Fibroblast of skin of right biceps (primary cell): ENCODE data around the gene DET1.
A peak's percentile ranks its signal among the peaks of the same experiment; 100 is the strongest.
"Not testable (repeated sequence)": the region's sequence is repeated elsewhere in the genome, so short reads cannot be mapped to it uniquely, and the experiment has no call there.

Source experiments
- DNase-seq: peaks from one replicate; pipeline ENCODE4 v3.0.0-alpha.2; 2013

Gene DET1

DNA sequence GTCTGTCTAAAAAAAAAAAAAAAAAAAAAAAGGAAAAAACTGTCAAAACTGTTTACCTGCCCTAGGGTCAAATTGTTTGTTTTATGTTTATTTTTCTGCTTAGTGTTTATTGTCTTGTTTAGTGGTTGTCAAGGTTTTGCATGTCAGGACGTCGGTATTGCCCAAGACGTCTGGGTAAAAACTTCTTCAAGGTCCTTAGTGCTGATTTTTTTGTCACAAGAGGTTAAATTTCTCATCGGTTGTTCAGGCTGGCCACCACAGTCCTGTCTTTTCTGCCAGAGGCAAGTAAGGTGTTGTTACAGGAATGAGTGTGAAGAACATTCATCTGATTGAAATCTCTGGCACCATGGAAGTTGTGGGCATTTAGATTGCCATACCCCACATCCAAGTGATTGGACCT is 7.0 kb downstream of the DET1 start:
- DNase-seq = no peak

- DNase-seq = no peak
Observed at GRCh38 chr15:88538972-88539371, 7.5 kb downstream of the DET1 start.

- DNase-seq = no peak
Observed at GRCh38 chr15:88537591-88538317, 8.7 kb downstream of the DET1 start.

DNA sequence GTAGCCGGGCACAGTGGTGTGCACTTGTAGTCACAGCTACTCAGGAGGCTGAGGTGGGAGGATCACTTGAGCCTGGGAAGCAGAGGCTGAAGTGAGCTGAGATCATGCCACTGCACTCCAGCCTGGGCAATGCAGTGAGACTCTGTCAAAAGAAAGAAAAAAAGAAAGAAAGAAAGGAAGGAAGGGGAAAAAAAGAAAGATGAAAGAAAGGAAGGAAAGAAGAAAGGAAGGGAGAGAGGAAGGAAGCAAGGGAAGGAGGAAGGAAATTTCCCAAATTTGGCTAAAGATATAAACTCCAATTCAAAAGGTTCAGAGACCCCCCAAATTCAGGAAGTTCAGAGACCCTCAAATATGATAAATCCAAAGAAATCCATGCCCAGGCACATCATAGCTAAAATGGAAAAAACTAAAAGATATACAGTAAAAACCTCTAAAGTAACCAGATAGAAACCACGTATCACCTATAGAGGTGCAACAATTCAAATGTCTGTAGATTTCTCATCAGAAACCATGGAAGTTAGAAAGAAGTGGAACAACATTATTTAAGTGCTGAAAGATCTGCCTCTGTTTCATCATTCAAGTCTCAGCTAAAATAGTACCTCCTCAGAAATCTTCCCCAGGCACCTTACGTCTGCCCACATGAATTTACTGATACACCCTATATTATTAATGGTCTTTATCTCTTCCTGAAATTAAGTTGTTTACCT is 10.7 kb downstream of the DET1 start:
- no peak for DNase-seq

- DNase-seq = peak; percentile 11
Observed at GRCh38 chr15:88535100-88535499, 11.4 kb downstream of the DET1 start.

- DNase-seq = no peak
Observed at GRCh38 chr15:88533376-88533775, 13.1 kb downstream of the DET1 start.

GRCh38 chr15:88529021-88529630 is 17.4 kb downstream of the DET1 start:
- DNase-seq = peak; percentile 2

DNA sequence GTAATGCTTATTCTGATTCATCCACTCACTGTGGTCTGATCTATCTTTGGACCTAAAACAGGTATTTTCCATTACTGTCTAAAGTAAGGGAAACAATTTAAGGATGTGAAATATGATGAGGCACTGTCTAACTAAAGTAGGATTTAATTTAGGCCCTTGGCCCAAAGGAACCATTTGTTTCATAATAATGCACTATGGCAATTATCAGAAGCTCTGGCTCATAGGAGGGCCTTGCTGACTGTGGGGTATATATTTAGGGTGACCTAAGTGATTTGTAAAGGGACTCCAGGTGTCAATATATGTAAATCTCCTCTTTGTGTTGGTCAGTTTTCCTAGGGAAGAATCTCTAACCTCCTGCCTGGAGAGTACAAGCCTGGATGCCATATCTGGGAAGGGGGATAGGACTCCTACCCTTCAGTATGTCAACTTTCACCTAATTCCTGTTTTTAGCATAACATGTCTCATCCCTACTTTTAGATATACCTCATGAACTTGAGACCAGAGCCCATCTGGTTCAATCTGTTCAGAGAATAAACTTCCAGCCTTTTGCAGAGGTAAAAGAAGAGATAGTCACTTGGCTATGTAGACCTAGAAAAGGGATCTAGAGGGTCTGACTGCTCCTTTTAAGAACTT is 20.1 kb downstream of the DET1 start:
- no peak for DNase-seq

- no peak for DNase-seq
Observed at GRCh38 chr15:88525418-88525817, 21.1 kb downstream of the DET1 start.

- DNase-seq = not testable (repeated sequence)
Observed at GRCh38 chr15:88524094-88524493, 22.4 kb downstream of the DET1 start.

DNA sequence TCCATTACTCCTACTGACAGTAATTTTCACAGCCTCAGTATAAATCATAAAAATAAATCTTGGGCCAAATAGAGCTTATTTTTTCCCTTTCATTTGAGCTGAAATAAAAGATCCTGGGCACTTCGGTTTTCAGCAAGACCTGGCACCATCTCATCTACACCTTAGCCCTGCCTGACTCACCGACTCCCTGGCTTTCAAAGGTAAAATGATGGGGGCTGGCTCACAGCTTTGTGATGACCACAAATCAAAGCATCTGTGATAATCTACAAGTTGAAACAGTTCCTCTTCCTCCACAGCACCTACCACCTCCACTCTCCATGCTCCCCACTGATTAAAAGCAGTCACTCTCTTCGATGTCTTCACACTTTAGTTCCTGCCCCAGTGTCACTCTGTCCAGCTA is 27.6 kb downstream of the DET1 start:
- no peak for DNase-seq

DNA sequence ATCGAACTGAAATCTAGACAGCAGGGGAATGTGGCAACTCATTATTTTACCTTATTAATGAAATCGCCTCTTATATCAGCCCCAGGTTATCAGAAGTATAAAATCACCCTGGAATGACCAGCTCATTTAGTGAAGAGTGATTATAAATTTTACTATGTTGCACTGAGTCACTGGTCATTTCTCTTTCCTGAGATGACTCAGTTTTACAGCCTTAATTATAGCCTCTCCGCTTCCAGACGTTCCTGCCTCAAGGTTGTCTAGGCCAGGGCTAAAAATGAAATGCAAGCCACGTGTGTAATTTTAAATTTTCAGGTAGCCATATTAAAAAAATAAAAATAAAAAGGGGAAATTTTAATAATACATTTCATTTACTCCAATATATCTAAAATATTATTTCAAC is 33.3 kb downstream of the DET1 start:
- DNase-seq = peak; percentile 53

GRCh38 chr15:88512601-88513000 is 33.9 kb downstream of the DET1 start:
- DNase-seq = peak; percentile 51

GRCh38 chr15:88512078-88512477 is 34.4 kb downstream of the DET1 start:
- DNase-seq = no peak

- DNase-seq = no peak
Observed at GRCh38 chr15:88511161-88511560, 35.3 kb downstream of the DET1 start.

GRCh38 chr15:88509964-88510363 is 36.5 kb downstream of the DET1 start:
- DNase-seq = no peak

GRCh38 chr15:88509321-88509720 is 37.2 kb downstream of the DET1 start:
- no peak for DNase-seq

DNA sequence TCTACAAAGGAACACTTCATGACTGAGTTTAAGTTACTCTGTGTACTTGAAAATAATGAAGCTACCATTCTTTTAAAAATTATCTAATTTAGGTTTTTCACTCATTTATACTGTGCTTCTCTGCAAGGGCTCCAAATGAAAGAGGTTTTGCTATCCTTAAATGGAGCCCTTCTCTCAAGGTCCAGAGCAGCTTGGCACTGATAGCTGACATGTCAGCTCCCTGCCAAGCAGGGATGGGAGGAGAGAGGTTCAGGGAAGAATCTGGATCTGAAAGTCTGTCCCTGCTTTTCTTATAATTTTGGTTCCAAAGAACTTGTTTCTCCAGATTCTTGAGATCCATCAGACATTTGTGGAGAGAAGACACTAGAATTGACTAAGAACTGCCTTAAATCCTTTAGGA is 39.9 kb downstream of the DET1 start:
- no peak for DNase-seq

DNA sequence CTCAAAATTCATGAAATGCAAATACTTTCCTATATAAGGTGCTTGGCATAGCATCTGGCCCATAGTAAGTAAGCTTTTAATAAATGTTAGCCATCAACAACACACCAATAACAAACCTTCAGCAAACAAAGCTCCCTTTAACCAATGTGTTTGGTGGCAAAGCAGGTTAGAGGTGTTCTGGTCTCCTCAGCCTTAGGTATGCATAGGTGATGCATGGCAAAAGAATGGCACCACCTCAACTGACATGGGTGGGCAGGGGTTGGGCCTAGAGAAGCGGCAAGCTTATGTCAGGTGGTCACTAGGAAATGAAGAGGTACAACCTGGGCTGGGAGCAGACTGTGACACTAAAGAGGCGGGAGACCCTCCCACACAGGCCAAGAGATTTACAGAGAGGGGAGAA is 40.8 kb downstream of the DET1 start:
- DNase-seq = no peak

DNA sequence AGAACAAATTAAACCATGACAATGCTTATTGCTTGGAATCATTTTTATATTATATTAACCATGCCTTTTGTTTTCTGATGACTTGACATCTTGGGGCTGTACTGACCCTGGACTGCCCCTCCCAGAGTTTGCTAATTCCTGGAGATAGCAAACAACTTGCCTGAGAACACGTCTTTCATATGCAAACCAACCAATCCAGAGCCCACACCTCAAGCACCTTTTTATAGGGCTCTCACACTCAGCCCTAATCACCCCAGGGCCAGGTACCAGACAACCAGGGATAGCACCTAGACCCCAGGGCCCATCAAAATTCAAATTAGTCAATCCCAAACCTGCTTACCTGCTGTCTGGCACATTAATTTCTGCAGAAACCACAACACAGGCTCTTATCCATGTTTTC is 42.0 kb downstream of the DET1 start:
- no peak for DNase-seq

GRCh38 chr15:88498996-88499395 is 47.5 kb downstream of the DET1 start:
- no peak for DNase-seq

- no peak for DNase-seq
Observed at GRCh38 chr15:88497109-88497765, 49.2 kb downstream of the DET1 start.

GRCh38 chr15:88493844-88494243 is 52.6 kb downstream of the DET1 start:
- no peak for DNase-seq
